AG04450 (cell line): ENCODE measurements around the gene BCL11A. TPM values are rescaled to one million over a fixed set of nuclear protein-coding genes. Genes with fewer than 3 reads are reported as not detected.

Experiments used
- CTCF ChIA-PET: fragments of 300-600, 350-600 bp; formaldehyde crosslinking; extraction: SDS; loops from one replicate; lab custom pipeline; 2022; ENCODE audit warnings: antibody characterized with exemption, inconsistent platforms; lab: Charles Lee
- POLR2A ChIA-PET: fragments of 350-600 bp; formaldehyde crosslinking; extraction: SDS; loops from one replicate; lab custom pipeline; 2021; ENCODE audit warnings: antibody characterized with exemption, inconsistent platforms; lab: Yijun Ruan, JAX
- DNase-seq: peaks from one replicate; pipeline ENCODE4 v3.0.0-alpha.2; 2011; ENCODE audit warnings: low read depth, low spot score
- H3K27ac ChIP-seq: one replicate; pipeline ENCODE4 v1.5.1; 2012; ENCODE audit warnings: low read depth, low read length, control low read depth
- H3K27me3 ChIP-seq: one replicate; pipeline ENCODE4 v1.6.0; 2012; ENCODE audit warnings: low read length; ENCODE audit not compliant: control insufficient read depth, insufficient read depth
- H3K4me3 ChIP-seq: 2 replicates; pipeline ENCODE4 v1.5.1; 2011; ENCODE audit warnings: mild to moderate bottlenecking, low read depth, low read length, control low read depth
- H3K9me3 ChIP-seq: 2 replicates; pipeline ENCODE4 v1.5.1; 2012; ENCODE audit warnings: low read length; ENCODE audit not compliant: control insufficient read depth, insufficient read depth
- CTCF ChIP-seq: IDR thresholded peaks from 2 replicates; pipeline ENCODE4 v1.5.1; 2011; ENCODE audit warnings: low read depth, low read length, control low read depth, inconsistent platforms
- polyA plus RNA-seq: library from polyadenylated mRNA; depleted of rRNA; stranded (reverse); fragments of >200 nt; gene quantifications from 2 replicates; pipeline ENCODE4 v1.2.3, GENCODE V29; 2011

Gene BCL11A
- polyA plus RNA-seq, 1 experiment: 1.1 TPM

GRCh38 chr2:60465736-60466135 lies 87.7 kb downstream of the BCL11A start:
- Histone ChIP-seq H3K27me3 (no peaks in the 10 kb centered on the region), H3K9me3 (peaks cover 11% of the 10 kb centered on the region; the same call in 1 of the 2 replicates), H3K4me3 (no peak overlapping the region), H3K27ac (no peak overlapping the region)
- no peak for TF ChIP-seq CTCF
- ChIA-PET CTCF (interaction anchor here (0.7 kb wide), 1 partner anchor 18 kb away, joined by 3 read pairs; no protein-coding TSS in a partner anchor), POLR2A (no interaction called here)
- DNase-seq: no peak

- Histone ChIP-seq H3K27ac (no peak overlapping the region), H3K9me3 (peaks cover 11% of the 10 kb centered on the region; the same call in 1 of the 2 replicates), H3K4me3 (no peak overlapping the region), H3K27me3 (no peaks in the 10 kb centered on the region)
- no peak for DNase-seq
- ChIA-PET CTCF (interaction anchor here (0.6 kb wide), 1 partner anchor 65 kb away, joined by 4 read pairs; no protein-coding TSS in a partner anchor), POLR2A (no interaction called here)
- TF ChIP-seq CTCF: no peak
These were observed 90.2 kb downstream of the BCL11A start for GRCh38 chr2:60463249-60463648.

- POLR2A ChIA-PET: no interaction called here
- Histone ChIP-seq H3K4me3 (no peak overlapping the region), H3K9me3 (peaks cover 11% of the 10 kb centered on the region; the same call in 1 of the 2 replicates), H3K27me3 (no peaks in the 10 kb centered on the region), H3K27ac (no peak overlapping the region)
- CTCF ChIA-PET: no interaction called here
- DNase-seq: no peak
- no peak for TF ChIP-seq CTCF
These were observed 91.9 kb downstream of the BCL11A start for GRCh38 chr2:60461421-60462108.

- POLR2A ChIA-PET: no interaction called here
These were observed 92.7 kb downstream of the BCL11A start for GRCh38 chr2:60460577-60461420.

More at GRCh38 chr2:60460577-60461420, 92.7 kb downstream of the BCL11A start:
- no peak overlapping the region for H3K27ac ChIP-seq
- H3K4me3 ChIP-seq: no peak overlapping the region
- peaks cover 11% of the 10 kb centered on the region; the same call in 1 of the 2 replicates for H3K9me3 ChIP-seq
- CTCF ChIA-PET: interaction anchor here (0.6 to 0.7 kb wide), 2 partner anchors 9 to 89 kb away, joined by 3 to 6 read pairs; no protein-coding TSS in a partner anchor
- DNase-seq: no peak
- no peaks in the 10 kb centered on the region for H3K27me3 ChIP-seq
- TF ChIP-seq CTCF: no peak
